Measurements from ENCODE around the gene C3orf33.

The C3orf33 gene

DNA sequence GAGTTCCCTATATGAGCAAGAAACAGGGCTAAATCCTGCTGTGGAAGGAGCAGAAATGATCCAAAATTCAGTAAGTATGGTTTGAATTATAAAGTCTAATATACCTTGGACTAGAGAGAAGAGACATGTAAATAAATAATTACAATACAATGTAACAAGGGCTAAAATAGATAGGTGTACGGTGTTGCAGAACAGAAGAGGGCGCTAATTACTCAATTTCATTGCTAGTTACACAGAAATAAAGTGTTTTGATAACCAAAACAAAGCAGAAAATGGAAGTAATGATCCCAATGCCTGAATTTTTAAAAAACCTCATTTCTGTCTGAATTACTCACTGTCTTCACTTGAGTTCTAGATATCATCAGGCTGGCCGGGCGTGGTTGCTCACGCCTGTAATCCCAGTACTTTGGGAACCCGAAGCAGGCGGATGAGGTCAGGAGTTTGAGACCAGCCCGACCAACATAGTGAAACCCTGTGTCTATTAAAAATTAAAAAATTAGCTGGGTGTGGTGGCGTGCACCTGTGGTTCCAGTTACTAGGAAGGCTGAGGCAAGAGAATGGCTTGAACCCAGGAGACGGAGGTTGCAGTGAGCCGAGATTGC lies 52.9 kb downstream of the C3orf33 start:
- Mint-ChIP-seq H3K4me3 (no peak overlapping the region), H3K9me3 (no peaks in the 10 kb centered on the region), H3K27me3 (peaks cover 3% of the 10 kb centered on the region), H3K4me1 (no peaks in the 10 kb centered on the region), H3K27ac (no peak overlapping the region)
- DNase-seq (no peak), ATAC-seq (peak; percentile 64)

DNA sequence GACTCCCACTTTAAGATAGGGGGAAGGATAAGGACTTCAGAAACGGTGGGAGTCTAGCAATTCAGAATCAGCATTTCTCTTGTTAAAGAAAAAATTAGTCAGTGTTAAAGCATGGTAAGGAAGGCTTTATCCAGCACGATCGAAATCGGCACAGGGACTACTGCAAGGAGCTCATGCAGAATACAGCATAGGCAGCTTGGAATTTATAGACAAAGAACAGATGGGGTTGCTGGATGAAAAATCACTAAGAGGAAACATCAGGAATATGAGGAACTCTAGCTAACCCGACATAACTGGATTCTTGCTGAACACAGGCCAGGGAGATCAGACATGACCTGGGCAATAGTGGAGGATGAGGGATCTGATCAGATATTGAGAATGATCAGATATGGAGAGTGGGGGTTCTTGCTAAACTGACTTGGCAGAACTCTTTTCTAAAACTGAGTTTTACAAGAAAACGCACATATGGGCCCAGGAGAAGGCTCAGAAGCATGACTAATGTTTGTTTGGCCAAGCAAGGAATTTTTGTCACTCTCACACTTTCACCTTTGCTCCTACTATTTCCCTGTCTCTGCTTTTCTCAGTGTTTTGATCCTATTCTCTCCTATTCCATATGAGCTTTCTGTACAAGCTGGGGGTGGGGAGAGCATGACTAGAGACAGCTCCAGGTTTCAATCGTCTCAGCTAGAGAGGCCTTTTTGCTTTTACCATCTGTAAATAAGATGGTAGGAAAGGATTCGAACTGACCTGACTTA lies 57.3 kb downstream of the C3orf33 start:
- peaks cover 21% of the 10 kb centered on the region for H3K4me1 Mint-ChIP-seq
- no peak overlapping the region for H3K4me3 Mint-ChIP-seq
- H3K27ac Mint-ChIP-seq, result peak overlapping the region in 1 of 2 donors; percentile 60
- H3K27me3 Mint-ChIP-seq, result peaks cover 46% of the 10 kb centered on the region
- H3K9me3 Mint-ChIP-seq, result no peaks in the 10 kb centered on the region
- no peak for DNase-seq
- no peak for ATAC-seq

DNA sequence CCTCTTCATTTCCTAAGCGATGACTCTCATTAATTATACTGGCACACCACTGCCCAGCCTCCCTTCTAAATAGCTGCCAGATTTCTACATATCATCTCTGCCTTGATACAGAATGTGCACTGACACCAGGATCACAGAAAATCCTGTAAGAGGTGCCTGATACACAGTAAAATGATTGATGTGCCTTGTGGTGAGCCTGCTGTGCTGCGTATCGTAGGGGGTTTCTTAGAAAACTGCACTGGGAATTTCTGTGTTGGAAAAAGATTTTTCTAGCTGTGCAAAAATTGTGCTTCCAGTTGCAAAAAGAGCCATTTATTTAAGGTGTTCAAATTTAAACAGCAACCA lies 58.2 kb downstream of the C3orf33 start:
- H3K4me3 Mint-ChIP-seq, result no peak overlapping the region
- DNase-seq (no peak), ATAC-seq (no peak)
- H3K9me3 Mint-ChIP-seq, result no peaks in the 10 kb centered on the region
- H3K27me3 Mint-ChIP-seq, result peaks cover 54% of the 10 kb centered on the region
- H3K27ac Mint-ChIP-seq, result no peak overlapping the region
- peaks cover 29% of the 10 kb centered on the region for H3K4me1 Mint-ChIP-seq

DNA sequence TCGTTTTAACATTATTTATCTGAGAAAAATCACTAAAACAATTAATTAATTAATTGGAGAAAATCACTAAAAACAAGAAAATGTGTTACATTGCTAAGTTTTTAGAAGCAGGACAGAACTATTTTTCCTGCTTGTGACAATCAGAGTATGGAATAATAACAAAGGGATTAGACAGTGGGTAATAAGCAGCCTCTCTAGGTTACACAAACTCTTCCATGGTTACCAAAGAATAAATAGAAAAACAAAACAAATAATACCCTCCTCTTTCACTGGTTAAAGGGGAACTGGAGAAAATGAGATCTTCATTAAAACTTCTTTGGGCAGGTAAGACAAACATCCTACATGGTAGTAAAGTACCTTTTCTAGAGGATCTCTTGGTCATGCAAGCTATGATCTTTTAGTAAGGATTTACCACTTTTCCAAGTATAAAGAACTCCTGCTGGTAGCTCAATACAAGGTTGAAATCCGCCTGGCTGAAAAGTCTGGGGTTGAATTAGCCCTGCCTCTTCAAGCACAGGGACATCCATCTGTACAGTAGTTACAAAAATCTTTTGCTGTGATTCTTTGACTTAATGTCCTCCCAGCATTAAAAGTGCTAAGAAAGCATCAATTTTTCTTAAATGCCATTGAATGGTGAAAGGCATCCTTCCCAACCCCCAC lies 58.7 kb downstream of the C3orf33 start:
- DNase-seq, result no peak
- no peaks in the 10 kb centered on the region for H3K9me3 Mint-ChIP-seq
- H3K27me3 Mint-ChIP-seq, result peaks cover 59% of the 10 kb centered on the region
- H3K4me3 Mint-ChIP-seq, result no peak overlapping the region
- peaks cover 30% of the 10 kb centered on the region for H3K4me1 Mint-ChIP-seq
- ATAC-seq, result no peak
- no peak overlapping the region for H3K27ac Mint-ChIP-seq

DNA sequence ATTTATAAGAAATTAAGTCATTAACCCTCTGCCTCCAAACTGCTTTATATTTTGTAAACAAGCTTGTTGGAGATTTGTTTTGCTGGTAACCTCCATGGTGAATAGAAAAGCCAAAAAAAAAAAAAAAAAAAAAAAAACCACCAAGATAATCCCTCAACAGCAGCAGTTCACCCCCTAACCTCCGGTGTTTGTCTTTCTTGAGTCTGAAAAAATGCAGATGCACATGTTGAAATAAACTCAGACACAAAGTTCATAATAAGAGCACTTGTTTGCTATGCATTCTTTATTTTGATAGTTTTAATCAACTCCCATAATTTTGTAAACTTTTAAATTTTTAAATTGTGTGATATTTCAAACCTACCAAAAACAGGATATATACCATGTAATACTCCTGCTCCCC lies 59.4 kb downstream of the C3orf33 start:
- ATAC-seq, result no peak
- peaks cover 64% of the 10 kb centered on the region for H3K27me3 Mint-ChIP-seq
- no peak overlapping the region for H3K27ac Mint-ChIP-seq
- peaks cover 30% of the 10 kb centered on the region for H3K4me1 Mint-ChIP-seq
- no peak overlapping the region for H3K4me3 Mint-ChIP-seq
- DNase-seq, result no peak
- H3K9me3 Mint-ChIP-seq, result no peaks in the 10 kb centered on the region

DNA sequence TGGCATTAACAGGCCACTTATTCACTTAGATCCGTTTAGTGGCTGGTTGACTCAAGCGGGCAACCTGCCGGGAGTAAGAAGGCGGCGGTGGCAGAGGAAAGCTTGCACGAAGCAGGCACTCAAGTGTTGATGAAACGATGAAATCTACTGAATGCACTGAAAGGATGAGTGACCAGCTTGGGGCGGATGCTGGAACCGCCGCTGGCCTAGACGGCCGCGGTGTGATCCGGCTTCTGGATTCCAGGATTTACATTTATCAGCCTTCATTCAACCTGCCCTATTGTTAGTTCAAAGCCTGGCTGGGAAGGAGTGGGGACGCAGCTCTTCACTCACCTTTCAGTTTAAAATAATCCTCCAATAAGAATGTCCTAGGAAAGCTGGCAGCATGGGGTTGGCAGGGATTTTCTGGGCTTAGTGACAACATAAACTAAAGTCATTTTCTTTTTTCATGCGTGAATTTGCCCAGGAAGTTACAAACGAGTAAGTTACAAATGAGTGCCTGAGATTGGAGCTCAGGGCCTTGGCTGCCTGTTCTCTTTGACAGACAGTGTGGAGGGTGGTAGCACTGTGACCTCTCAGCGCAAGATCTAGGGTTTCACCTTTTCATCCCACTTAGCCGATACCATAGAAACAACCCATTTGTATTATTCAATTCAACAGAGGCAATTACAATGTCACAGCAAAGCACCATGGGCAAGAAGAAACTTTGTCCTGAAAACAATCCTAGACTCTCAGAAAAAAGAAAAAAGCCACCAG lies 60.1 kb downstream of the C3orf33 start:
- H3K27me3 Mint-ChIP-seq, result peaks cover 64% of the 10 kb centered on the region
- peaks cover 30% of the 10 kb centered on the region for H3K4me1 Mint-ChIP-seq
- H3K9me3 Mint-ChIP-seq, result no peaks in the 10 kb centered on the region
- no peak overlapping the region for H3K27ac Mint-ChIP-seq
- H3K4me3 Mint-ChIP-seq, result peak overlapping the region; percentile 21 to 39
- DNase-seq (no peak), ATAC-seq (no peak)

DNA sequence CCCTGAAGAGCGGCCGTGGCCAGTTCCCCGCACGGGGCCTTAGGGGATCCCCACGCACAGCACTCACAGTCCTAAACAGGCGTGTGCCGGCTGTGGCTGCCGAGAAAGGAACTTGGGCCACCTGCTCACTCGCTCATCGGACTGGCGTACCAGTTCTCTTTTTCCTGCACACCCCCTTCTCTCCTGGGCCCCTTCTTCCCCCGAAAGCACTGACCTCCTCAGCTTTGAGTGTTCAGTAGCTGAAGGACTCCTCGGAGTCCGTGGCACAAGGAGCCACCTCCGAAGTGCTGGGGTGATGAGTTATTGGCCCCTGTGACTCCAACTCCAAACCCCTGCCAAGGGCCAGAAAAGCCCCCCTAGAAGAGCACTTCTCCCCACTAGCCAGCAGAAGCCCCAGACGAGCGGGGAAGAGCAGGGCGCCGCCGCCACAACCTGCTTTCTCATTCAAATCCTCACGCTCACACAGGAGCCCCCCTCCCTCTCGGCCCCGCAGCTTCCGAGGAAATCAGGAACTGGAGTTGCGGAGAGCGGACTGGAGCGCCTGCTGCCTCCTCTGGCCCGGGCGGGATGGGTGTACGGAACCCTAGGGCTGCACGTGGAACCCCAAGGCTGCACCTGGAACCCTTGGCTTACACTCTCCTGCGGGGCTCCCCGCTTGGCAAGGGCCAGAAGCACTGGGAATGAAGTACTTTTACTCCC lies 61.3 kb downstream of the C3orf33 start, which contains the start of gene PLCH1:
Gene PLCH1, minus strand, starts transcription at position 446 of the 699 bp plus-strand sequence. CDS start 40,847 bp downstream, outside the sequence.
- Mint-ChIP-seq H3K4me1 (peaks cover 30% of the 10 kb centered on the region), H3K27me3 (peaks cover 64% of the 10 kb centered on the region), H3K4me3 (peak within 1 kb of the TSS; percentile 90 to 93), H3K9me3 (no peaks in the 10 kb centered on the region), H3K27ac (peak within 1 kb of the TSS; percentile 71 to 81)
- ATAC-seq, result peak; percentile 72
- DNase-seq, result peak; percentile 30 to 50

DNA sequence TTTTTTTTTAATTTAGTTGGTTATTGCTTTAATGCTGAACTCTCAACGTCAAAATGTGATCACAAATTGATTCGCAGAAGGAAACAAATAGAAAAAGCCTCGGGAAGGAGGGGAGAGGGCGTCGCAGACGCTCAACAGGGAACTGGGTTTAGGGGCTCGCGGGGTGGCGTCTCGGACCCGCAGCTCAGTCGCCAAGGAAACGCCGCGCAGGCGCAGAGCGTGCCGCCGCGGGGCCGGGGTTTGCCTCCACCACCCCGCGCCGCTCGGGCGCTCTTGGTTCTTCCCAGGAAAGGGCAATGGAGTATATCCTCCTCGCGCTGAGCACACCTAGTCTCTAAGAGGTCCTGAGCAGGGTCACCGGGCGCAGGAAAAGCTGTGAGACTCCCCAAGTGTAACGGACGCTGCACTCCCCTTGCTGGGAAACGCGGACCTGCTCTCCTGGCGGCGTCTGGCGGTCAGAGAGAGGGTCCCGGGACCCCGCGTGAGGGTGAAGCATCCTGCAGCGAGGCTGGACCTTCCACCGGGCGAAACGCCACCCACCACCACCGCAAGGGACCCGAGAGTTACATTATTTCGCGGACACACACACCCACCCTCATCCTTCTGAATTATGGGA lies 62.0 kb downstream of the C3orf33 start:
- Mint-ChIP-seq H3K27ac (peak overlapping the region; percentile 69 to 71), H3K9me3 (no peaks in the 10 kb centered on the region), H3K27me3 (peaks cover 64% of the 10 kb centered on the region), H3K4me1 (peaks cover 30% of the 10 kb centered on the region), H3K4me3 (peak overlapping the region; percentile 90 to 93)
- ATAC-seq, result peak; percentile 48
- peak; percentile 38 to 42 for DNase-seq

DNA sequence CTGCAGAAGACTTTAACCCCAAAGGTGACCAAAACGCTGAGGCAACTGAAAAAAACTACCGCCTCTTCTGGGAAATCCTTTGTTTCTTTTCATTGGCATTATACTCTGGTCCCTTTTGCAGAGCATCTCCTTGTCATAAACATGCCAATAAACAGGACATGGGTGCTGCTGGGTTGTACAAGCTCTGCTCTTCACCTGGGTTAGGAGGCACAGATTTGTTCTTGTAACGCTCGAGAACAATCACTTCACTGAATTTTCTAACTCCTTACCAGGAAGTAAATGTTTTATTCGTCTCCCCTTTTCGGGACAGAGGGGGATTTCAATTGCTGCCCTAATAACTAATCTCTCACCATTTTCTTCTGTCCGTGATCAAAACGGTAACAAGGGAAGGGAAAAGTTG lies 62.5 kb downstream of the C3orf33 start:
- peaks cover 30% of the 10 kb centered on the region for H3K4me1 Mint-ChIP-seq
- ATAC-seq, result no peak
- H3K27me3 Mint-ChIP-seq, result peaks cover 64% of the 10 kb centered on the region
- no peak for DNase-seq
- H3K4me3 Mint-ChIP-seq, result peak overlapping the region; percentile 90 to 93
- no peaks in the 10 kb centered on the region for H3K9me3 Mint-ChIP-seq
- peak overlapping the region in 1 of 2 donors; percentile 71 for H3K27ac Mint-ChIP-seq

DNA sequence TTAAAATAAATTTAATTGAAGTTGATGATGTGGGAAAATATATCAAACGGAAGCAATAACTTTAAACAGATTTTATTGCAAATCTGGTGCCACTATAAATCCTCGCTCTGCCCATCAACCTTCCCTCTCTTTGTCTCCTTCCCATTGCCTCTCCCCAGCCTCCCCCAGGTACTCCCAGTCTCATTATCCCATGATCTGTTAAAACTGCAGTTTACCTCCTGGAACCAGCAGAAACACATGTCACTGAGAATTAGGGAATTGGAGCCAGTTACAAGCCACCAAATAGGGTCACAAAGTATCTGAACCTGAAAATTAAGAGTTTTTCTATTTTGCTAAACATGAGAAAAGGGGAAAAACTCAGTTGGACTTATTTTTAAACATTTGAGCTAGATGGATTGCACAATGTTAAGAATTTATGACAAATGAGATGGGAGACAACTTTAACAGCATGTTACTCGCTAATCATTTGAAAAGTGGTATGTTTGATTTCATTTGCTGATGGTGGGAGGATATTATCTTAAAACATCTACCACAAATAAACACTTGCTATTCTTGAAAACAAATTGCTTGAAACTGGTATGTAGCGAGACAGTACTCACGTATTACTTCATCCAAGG lies 63.6 kb downstream of the C3orf33 start:
- DNase-seq (no peak), ATAC-seq (no peak)
- Mint-ChIP-seq H3K27ac (no peak overlapping the region), H3K4me3 (peak overlapping the region in 1 of 2 donors; percentile 10), H3K4me1 (peaks cover 30% of the 10 kb centered on the region), H3K9me3 (no peaks in the 10 kb centered on the region), H3K27me3 (peaks cover 66% of the 10 kb centered on the region)

DNA sequence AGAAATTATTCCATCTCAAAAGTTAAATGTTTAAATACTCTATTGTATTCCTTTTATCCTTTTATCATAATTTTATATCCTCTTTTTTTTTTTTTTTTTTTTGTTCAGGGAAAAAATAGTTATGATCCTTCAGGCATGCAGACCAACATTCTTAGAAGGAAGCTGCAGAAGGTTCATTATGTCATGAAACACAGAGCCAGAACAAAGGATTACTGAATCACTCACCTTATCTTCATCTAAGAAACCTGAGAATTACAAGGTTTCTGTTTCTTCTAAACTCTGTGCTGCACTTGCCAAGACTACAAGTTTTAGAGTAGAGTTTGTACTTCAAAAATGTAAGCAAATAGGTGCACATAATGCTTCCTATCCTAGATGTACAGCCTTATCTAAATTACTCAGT lies 64.5 kb downstream of the C3orf33 start:
- Mint-ChIP-seq H3K27ac (no peak overlapping the region), H3K4me3 (no peak overlapping the region), H3K4me1 (peaks cover 30% of the 10 kb centered on the region), H3K9me3 (no peaks in the 10 kb centered on the region), H3K27me3 (peaks cover 59% of the 10 kb centered on the region)
- no peak for DNase-seq
- ATAC-seq, result no peak

DNA sequence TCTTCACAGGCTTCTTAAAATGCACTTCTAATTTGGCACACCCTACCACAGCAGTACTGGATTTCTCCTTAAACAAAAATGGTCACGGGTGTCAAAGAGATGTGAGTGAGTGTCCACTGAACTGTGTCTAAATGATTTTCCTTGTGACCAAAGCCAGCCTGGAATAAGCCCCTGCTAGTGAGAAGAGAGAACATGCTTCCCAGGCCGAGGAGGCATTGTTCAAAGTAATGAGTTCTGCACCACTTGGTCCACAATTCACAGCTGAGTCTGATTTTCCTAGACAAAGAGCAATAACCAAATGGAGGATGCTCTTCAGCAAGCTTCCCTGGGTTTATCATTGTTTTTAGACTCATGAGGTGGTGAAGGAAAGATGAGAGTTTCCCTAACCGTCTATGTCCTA lies 65.0 kb downstream of the C3orf33 start:
- Mint-ChIP-seq H3K9me3 (no peaks in the 10 kb centered on the region), H3K27me3 (peaks cover 54% of the 10 kb centered on the region), H3K27ac (no peak overlapping the region), H3K4me3 (no peak overlapping the region), H3K4me1 (peaks cover 29% of the 10 kb centered on the region)
- ATAC-seq (no peak), DNase-seq (no peak)

DNA sequence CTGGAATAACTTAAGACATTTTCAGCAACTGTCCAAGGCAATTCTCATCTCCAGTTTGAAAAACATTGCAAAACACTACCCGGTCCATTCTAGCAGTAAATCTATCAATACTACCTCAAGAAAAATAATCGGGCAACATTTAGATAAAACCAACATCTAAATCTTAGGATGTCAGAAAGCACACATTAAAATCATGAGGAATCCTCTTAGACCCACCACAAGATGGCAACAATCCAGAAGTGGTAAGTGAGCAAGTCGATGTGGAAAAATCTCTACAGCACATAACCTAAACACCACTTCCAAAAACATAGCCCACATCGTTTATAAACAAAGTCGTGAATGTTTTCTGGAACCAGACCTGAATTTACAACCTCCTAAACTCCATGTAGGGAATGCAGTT lies 66.9 kb downstream of the C3orf33 start:
- no peak overlapping the region for H3K4me3 Mint-ChIP-seq
- peaks cover 36% of the 10 kb centered on the region for H3K27me3 Mint-ChIP-seq
- H3K4me1 Mint-ChIP-seq, result peaks cover 13% of the 10 kb centered on the region
- ATAC-seq (no peak), DNase-seq (no peak)
- H3K27ac Mint-ChIP-seq, result no peak overlapping the region
- no peaks in the 10 kb centered on the region for H3K9me3 Mint-ChIP-seq

DNA sequence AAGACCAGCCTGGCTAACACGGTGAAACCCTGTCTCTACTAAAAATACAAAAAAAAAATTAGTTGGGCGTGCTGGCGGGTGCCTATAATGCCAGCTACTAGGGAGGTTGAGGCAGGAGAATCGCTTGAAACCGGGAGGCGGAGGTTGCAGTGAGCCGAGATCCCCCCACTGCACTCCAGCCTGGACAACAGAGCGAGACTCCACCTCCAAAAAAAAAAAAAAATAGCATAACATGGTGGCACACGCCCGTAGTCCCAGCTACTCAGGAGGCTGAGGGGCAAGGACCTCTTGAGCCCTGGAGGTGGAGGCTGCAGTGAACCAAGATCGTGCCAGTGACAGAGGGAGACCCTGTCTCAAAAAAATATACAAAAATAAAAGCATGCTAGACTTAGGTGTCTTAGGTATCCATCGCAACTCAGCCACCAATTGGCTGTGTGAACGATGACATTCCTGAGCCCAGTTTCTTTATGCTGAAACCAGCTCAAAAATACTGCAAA lies 67.5 kb downstream of the C3orf33 start:
- ATAC-seq (no peak), DNase-seq (no peak)
- Mint-ChIP-seq H3K27me3 (peaks cover 30% of the 10 kb centered on the region), H3K4me1 (peaks cover 7% of the 10 kb centered on the region), H3K4me3 (no peak overlapping the region), H3K27ac (no peak overlapping the region), H3K9me3 (no peaks in the 10 kb centered on the region)
